GM23338 (cell line): ENCODE measurements around the gene MOB3C.

Experiments
- CREB1 ChIP-seq: fragments of 250-450 bp; sonication (Bioruptor Pico); IDR thresholded peaks from 2 replicates; pipeline ENCODE4 v1.5.0; 2020; ENCODE audit warnings: low read depth, mild to moderate bottlenecking, moderate library complexity
- EZH2 ChIP-seq: fragments of 200-600 bp; sonication (generic); IDR thresholded peaks from one replicate; pipeline ENCODE4 v1.8.0; 2017; ENCODE audit warnings: antibody characterized with exemption, mild to moderate bottlenecking, low read depth; ENCODE audit not compliant: unreplicated experiment
- EZH2phosphoT487 ChIP-seq: fragments of 200-600 bp; sonication (generic); IDR thresholded peaks from one replicate; pipeline ENCODE4 v1.8.1; 2018; ENCODE audit warnings: antibody characterized with exemption; ENCODE audit not compliant: unreplicated experiment
- JUNB ChIP-seq: IDR thresholded peaks from one replicate; pipeline ENCODE4 v1.6.1; 2016; ENCODE audit warnings: antibody characterized with exemption; ENCODE audit not compliant: unreplicated experiment
- POLR2AphosphoS5 ChIP-seq: IDR thresholded peaks from 2 replicates; pipeline ENCODE4 v1.6.1; 2016; ENCODE audit warnings: antibody characterized with exemption, low read depth
- STAT1 ChIP-seq: IDR thresholded peaks from one replicate; pipeline ENCODE4 v1.6.1; 2016; ENCODE audit warnings: antibody characterized with exemption; ENCODE audit not compliant: unreplicated experiment
- ZNF114 ChIP-seq: fragments of 250-450 bp; sonication (Bioruptor Pico); IDR thresholded peaks from 2 replicates; pipeline ENCODE4 v1.5.0; 2020; ENCODE audit warnings: mild to moderate bottlenecking, moderate library complexity
- TF ChIP-seq, protein P1 (sequence below), 2 experiments: fragments of 200-600 bp in 1 of 2; sonication (generic) in 1 of 2; conservative IDR thresholded peaks; 2 replicates each; pipeline versions ENCODE4 v1.5.1 to v1.6.1; 2016 to 2017; ENCODE audit warnings: antibody characterized with exemption in 2 of 2, low read depth in 2 of 2, mild to moderate bottlenecking in 2 of 2, moderate library complexity in 1 of 2
- TF ChIP-seq, protein P2 (sequence below): IDR thresholded peaks from one replicate; pipeline ENCODE4 v1.6.1; 2018; ENCODE audit warnings: antibody characterized with exemption; ENCODE audit not compliant: unreplicated experiment
- TF ChIP-seq, protein P3 (sequence below): fragments of 250-450 bp; sonication (Bioruptor Pico); IDR thresholded peaks from 2 replicates; pipeline ENCODE4 v1.5.0; 2020; ENCODE audit warnings: mild to moderate bottlenecking, moderate library complexity
- TF ChIP-seq, protein P4 (sequence below): IDR thresholded peaks from 2 replicates; pipeline ENCODE4 v1.6.1; 2016; ENCODE audit warnings: antibody characterized with exemption

DNA sequence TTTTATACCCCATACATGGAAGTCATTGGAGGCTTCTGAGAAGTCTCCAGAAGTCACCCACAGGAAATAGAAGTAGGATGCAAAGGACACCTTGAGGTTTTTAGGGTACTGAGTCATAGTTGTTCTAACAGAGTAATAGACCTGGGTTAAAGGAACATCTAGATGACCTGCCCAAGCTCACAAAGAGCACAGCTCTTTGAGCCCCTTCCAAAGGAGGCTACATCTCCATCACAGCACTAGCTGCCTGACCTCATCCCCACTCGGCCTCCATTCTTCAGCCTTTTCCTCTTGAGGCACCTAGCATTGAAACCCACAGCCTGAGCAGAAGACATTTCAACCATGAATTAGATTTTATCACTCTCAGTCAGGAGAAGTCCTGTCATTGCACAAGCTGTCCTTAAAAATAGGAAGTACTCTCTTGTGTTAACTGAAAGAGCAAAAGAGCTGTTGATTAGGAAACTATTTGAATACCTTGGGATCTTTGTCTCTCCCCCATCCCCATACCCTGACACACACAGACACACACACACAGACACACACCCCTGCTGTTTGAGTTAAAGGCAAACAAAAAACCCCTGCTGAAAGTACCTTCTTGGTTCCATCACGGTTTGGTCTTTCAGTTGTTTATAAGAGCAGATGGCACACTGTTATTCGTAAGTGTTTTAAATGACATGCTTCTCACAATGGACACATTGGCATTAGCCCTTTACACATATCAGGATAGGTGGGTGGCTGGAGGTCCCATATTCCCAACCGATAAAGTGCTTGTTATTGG lies 34.7 kb downstream of the MOB3C start:
- no peak for TF ChIP-seq POLR2AphosphoS5
- TF ChIP-seq, protein P1, sequence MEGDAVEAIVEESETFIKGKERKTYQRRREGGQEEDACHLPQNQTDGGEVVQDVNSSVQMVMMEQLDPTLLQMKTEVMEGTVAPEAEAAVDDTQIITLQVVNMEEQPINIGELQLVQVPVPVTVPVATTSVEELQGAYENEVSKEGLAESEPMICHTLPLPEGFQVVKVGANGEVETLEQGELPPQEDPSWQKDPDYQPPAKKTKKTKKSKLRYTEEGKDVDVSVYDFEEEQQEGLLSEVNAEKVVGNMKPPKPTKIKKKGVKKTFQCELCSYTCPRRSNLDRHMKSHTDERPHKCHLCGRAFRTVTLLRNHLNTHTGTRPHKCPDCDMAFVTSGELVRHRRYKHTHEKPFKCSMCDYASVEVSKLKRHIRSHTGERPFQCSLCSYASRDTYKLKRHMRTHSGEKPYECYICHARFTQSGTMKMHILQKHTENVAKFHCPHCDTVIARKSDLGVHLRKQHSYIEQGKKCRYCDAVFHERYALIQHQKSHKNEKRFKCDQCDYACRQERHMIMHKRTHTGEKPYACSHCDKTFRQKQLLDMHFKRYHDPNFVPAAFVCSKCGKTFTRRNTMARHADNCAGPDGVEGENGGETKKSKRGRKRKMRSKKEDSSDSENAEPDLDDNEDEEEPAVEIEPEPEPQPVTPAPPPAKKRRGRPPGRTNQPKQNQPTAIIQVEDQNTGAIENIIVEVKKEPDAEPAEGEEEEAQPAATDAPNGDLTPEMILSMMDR (conservative IDR thresholded peaks at IDR 0.05; ENCODE audit: low read depth in 2 of 2), result no peak
- no peak for TF ChIP-seq EZH2
- TF ChIP-seq, protein P2, sequence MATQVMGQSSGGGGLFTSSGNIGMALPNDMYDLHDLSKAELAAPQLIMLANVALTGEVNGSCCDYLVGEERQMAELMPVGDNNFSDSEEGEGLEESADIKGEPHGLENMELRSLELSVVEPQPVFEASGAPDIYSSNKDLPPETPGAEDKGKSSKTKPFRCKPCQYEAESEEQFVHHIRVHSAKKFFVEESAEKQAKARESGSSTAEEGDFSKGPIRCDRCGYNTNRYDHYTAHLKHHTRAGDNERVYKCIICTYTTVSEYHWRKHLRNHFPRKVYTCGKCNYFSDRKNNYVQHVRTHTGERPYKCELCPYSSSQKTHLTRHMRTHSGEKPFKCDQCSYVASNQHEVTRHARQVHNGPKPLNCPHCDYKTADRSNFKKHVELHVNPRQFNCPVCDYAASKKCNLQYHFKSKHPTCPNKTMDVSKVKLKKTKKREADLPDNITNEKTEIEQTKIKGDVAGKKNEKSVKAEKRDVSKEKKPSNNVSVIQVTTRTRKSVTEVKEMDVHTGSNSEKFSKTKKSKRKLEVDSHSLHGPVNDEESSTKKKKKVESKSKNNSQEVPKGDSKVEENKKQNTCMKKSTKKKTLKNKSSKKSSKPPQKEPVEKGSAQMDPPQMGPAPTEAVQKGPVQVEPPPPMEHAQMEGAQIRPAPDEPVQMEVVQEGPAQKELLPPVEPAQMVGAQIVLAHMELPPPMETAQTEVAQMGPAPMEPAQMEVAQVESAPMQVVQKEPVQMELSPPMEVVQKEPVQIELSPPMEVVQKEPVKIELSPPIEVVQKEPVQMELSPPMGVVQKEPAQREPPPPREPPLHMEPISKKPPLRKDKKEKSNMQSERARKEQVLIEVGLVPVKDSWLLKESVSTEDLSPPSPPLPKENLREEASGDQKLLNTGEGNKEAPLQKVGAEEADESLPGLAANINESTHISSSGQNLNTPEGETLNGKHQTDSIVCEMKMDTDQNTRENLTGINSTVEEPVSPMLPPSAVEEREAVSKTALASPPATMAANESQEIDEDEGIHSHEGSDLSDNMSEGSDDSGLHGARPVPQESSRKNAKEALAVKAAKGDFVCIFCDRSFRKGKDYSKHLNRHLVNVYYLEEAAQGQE, result no peak
- TF ChIP-seq, protein P3, sequence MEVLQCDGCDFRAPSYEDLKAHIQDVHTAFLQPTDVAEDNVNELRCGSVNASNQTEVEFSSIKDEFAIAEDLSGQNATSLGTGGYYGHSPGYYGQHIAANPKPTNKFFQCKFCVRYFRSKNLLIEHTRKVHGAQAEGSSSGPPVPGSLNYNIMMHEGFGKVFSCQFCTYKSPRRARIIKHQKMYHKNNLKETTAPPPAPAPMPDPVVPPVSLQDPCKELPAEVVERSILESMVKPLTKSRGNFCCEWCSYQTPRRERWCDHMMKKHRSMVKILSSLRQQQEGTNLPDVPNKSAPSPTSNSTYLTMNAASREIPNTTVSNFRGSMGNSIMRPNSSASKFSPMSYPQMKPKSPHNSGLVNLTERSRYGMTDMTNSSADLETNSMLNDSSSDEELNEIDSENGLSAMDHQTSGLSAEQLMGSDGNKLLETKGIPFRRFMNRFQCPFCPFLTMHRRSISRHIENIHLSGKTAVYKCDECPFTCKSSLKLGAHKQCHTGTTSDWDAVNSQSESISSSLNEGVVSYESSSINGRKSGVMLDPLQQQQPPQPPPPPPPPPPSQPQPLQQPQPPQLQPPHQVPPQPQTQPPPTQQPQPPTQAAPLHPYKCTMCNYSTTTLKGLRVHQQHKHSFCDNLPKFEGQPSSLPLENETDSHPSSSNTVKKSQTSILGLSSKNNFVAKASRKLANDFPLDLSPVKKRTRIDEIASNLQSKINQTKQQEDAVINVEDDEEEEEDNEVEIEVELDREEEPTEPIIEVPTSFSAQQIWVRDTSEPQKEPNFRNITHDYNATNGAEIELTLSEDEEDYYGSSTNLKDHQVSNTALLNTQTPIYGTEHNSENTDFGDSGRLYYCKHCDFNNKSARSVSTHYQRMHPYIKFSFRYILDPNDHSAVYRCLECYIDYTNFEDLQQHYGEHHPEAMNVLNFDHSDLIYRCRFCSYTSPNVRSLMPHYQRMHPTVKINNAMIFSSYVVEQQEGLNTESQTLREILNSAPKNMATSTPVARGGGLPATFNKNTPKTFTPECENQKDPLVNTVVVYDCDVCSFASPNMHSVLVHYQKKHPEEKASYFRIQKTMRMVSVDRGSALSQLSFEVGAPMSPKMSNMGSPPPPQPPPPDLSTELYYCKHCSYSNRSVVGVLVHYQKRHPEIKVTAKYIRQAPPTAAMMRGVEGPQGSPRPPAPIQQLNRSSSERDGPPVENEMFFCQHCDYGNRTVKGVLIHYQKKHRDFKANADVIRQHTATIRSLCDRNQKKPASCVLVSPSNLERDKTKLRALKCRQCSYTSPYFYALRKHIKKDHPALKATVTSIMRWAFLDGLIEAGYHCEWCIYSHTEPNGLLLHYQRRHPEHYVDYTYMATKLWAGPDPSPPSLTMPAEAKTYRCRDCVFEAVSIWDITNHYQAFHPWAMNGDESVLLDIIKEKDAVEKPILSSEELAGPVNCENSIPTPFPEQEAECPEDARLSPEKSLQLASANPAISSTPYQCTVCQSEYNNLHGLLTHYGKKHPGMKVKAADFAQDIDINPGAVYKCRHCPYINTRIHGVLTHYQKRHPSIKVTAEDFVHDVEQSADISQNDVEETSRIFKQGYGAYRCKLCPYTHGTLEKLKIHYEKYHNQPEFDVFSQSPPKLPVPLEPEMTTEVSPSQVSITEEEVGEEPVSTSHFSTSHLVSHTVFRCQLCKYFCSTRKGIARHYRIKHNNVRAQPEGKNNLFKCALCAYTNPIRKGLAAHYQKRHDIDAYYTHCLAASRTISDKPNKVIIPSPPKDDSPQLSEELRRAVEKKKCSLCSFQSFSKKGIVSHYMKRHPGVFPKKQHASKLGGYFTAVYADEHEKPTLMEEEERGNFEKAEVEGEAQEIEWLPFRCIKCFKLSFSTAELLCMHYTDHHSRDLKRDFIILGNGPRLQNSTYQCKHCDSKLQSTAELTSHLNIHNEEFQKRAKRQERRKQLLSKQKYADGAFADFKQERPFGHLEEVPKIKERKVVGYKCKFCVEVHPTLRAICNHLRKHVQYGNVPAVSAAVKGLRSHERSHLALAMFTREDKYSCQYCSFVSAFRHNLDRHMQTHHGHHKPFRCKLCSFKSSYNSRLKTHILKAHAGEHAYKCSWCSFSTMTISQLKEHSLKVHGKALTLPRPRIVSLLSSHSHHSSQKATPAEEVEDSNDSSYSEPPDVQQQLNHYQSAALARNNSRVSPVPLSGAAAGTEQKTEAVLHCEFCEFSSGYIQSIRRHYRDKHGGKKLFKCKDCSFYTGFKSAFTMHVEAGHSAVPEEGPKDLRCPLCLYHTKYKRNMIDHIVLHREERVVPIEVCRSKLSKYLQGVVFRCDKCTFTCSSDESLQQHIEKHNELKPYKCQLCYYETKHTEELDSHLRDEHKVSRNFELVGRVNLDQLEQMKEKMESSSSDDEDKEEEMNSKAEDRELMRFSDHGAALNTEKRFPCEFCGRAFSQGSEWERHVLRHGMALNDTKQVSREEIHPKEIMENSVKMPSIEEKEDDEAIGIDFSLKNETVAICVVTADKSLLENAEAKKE, result no peak
- TF ChIP-seq EZH2phosphoT487, result no peak
- TF ChIP-seq CREB1, result no peak
- no peak for TF ChIP-seq ZNF114 (CRISPR knock-in tag)
- no peak for TF ChIP-seq JUNB
- TF ChIP-seq, protein P4, sequence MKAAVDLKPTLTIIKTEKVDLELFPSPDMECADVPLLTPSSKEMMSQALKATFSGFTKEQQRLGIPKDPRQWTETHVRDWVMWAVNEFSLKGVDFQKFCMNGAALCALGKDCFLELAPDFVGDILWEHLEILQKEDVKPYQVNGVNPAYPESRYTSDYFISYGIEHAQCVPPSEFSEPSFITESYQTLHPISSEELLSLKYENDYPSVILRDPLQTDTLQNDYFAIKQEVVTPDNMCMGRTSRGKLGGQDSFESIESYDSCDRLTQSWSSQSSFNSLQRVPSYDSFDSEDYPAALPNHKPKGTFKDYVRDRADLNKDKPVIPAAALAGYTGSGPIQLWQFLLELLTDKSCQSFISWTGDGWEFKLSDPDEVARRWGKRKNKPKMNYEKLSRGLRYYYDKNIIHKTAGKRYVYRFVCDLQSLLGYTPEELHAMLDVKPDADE, result no peak
- TF ChIP-seq STAT1, result no peak
